CD4-positive, alpha-beta memory T cell (primary cell): Measurements from ENCODE around the gene SAPCD1. TPM values are rescaled to one million over a fixed set of nuclear protein-coding genes. Genes with fewer than 3 reads are reported as not detected.

Experiments used
- CTCF ChIA-PET: fragments of 350-600 bp; sonication (Branson Sonifier 250); formaldehyde crosslinking; loops from one replicate; lab custom pipeline; 2021; ENCODE audit warnings: inconsistent platforms; ENCODE audit not compliant: partially characterized antibody; lab: Charles Lee
- POLR2A ChIA-PET: fragments of 350-600 bp; sonication (Branson Sonifier 250); formaldehyde crosslinking; loops from one replicate; lab custom pipeline; 2021; ENCODE audit not compliant: partially characterized antibody; lab: Charles Lee
- DNase-seq, 5 donors: peaks; one replicate each; pipeline versions ENCODE4 v3.0.0 to v3.0.0-alpha.2; 2020 to 2022; ENCODE audit warnings: mixed read lengths in 1 of 5
- H3K27ac ChIP-seq: one replicate; pipeline ENCODE4 v1.7.0; 2013; ENCODE audit warnings: low read depth, low read length
- H3K27me3 ChIP-seq: 2 replicates; pipeline ENCODE4 v1.7.0; 2013; ENCODE audit warnings: mild to moderate bottlenecking, low read length, moderate library complexity; ENCODE audit not compliant: insufficient read depth
- H3K36me3 ChIP-seq: 2 replicates; pipeline ENCODE4 v1.7.0; 2013; ENCODE audit warnings: mild to moderate bottlenecking, low read length, moderate library complexity; ENCODE audit not compliant: insufficient read depth
- H3K4me1 ChIP-seq: 2 replicates; pipeline ENCODE4 v1.7.0; 2013; ENCODE audit warnings: mild to moderate bottlenecking, low read length, moderate library complexity; ENCODE audit not compliant: insufficient read depth
- H3K4me3 ChIP-seq, 2 donors: one replicate each; pipeline ENCODE4 v1.7.0; 2013; ENCODE audit warnings: low read length in 2 of 2, mild to moderate bottlenecking in 1 of 2
- H3K9me3 ChIP-seq, 2 donors: one replicate each; pipeline ENCODE4 v1.7.0; 2013; ENCODE audit warnings: low read length in 2 of 2, control low read depth in 1 of 2; ENCODE audit not compliant: control insufficient read depth in 1 of 2
- H3K27ac Mint-ChIP-seq, 7 donors: one replicate each; pipeline ENCODE4 v1.8.0; 2020 to 2021; ENCODE audit warnings: mixed read lengths in 7 of 7, mild to moderate bottlenecking in 6 of 7, inconsistent platforms in 3 of 7, moderate library complexity in 3 of 7
- H3K27me3 Mint-ChIP-seq, 2 donors: one replicate each; pipeline ENCODE4 v1.8.0; 2020 to 2021; ENCODE audit warnings: mixed read lengths in 2 of 2
- H3K36me3 Mint-ChIP-seq, 2 donors: one replicate each; pipeline ENCODE4 v1.8.0; 2020 to 2021; ENCODE audit warnings: mixed read lengths in 2 of 2, inconsistent platforms in 1 of 2, mild to moderate bottlenecking in 1 of 2
- H3K4me1 Mint-ChIP-seq, 4 donors: one replicate each; pipeline ENCODE4 v1.8.0; 2020 to 2021; ENCODE audit warnings: mixed read lengths in 4 of 4, mild to moderate bottlenecking in 1 of 4
- H3K4me3 Mint-ChIP-seq, 8 donors: one replicate each; pipeline ENCODE4 v1.8.0; 2020 to 2021; ENCODE audit warnings: mixed read lengths in 8 of 8, mild to moderate bottlenecking in 7 of 8, moderate library complexity in 6 of 8, inconsistent platforms in 3 of 8
- H3K9me3 Mint-ChIP-seq, 8 donors: one replicate each; pipeline ENCODE4 v1.8.0; 2020 to 2021; ENCODE audit warnings: mixed read lengths in 8 of 8, mild to moderate bottlenecking in 5 of 8, inconsistent platforms in 3 of 8, moderate library complexity in 1 of 8
- intact Hi-C: fragments of 100-400 bp; cut with micrococcal nuclease; formaldehyde crosslinking; loops from one replicate; pipeline ENCODE4 v1.15.1; 2023
- polyA plus RNA-seq, 2 donors: library from polyadenylated mRNA; unstranded; fragments of 300-500 nt; fragmentation: Illumina TruSeq; gene quantifications; one replicate each; pipeline ENCODE4 v1.2.3, GENCODE V29; 2021
- total RNA-seq, 2 experiments: library from RNA; stranded (reverse); gene quantifications; one replicate each; pipeline ENCODE4 v1.2.3, GENCODE V29; 2021

Gene SAPCD1
- 1 to 10 TPM; 2.7 to 3.7 TPM for total RNA-seq
- under 1 TPM in 1 of 2 donors, not detected in 1; 0.89 TPM for polyA plus RNA-seq

GRCh38 chr6:31762356-31762755, at the start of gene SAPCD1:
TSS of gene SAPCD1 (plus strand) at chr6:31762656. CDS start at chr6:31763055, 399 bp downstream.
- no peak for DNase-seq
- peak within 1 kb of the TSS in 3 of 7 donors; percentile 12 to 55 (median 32) for H3K27ac Mint-ChIP-seq
- no peak within 1 kb of the TSS for H3K27ac ChIP-seq

GRCh38 chr6:31713465-31713864, 49.0 kb upstream of the SAPCD1 start:
- H3K4me3 Mint-ChIP-seq: no peak overlapping the region
- DNase-seq: no peak
- no peak overlapping the region for H3K27ac Mint-ChIP-seq

More at GRCh38 chr6:31762356-31762755, at the start of gene SAPCD1:
- Histone ChIP-seq H3K4me1 (no peaks in the 10 kb centered on the region), H3K9me3 (no peaks in the 10 kb centered on the region), H3K4me3 (no peak within 1 kb of the TSS), H3K27me3 (no peaks in the 10 kb centered on the region), H3K36me3 (no peaks in the 10 kb centered on the region)
- intact Hi-C loops: no loop called here
- peaks cover 5 to 11% of the 10 kb centered on the region in 2 donors for H3K36me3 Mint-ChIP-seq
- ChIA-PET POLR2A (no interaction called here), CTCF (no interaction called here)
- H3K9me3 Mint-ChIP-seq: no peaks in the 10 kb centered on the region
- H3K4me3 Mint-ChIP-seq: no peak within 1 kb of the TSS
- H3K4me1 Mint-ChIP-seq: peaks cover 0 to 5% (median 3%) of the 10 kb centered on the region in 4 donors
- no peaks in the 10 kb centered on the region for H3K27me3 Mint-ChIP-seq

GRCh38 chr6:31713991-31714684, 48.3 kb upstream of the SAPCD1 start:
- intact Hi-C loops: no loop called here
- DNase-seq: no peak
- Mint-ChIP-seq H3K36me3 (no peaks in the 10 kb centered on the region), H3K27me3 (peaks cover 0 to 1% of the 10 kb centered on the region in 2 donors), H3K27ac (peak overlapping the region in 1 of 7 donors; percentile 2), H3K4me1 (peaks cover 5 to 16% (median 12%) of the 10 kb centered on the region in 4 donors), H3K9me3 (no peaks in the 10 kb centered on the region), H3K4me3 (no peak overlapping the region)
- Histone ChIP-seq H3K9me3 (no peaks in the 10 kb centered on the region), H3K36me3 (no peaks in the 10 kb centered on the region), H3K4me3 (no peak overlapping the region), H3K27ac (no peak overlapping the region), H3K27me3 (no peaks in the 10 kb centered on the region), H3K4me1 (peaks cover 11% of the 10 kb centered on the region)
- ChIA-PET POLR2A (interaction anchor here (1.4 kb wide), 1 partner anchor 13 kb away, joined by 4 read pairs; no protein-coding TSS in a partner anchor), CTCF (interaction anchor here (1.3 kb wide), 1 partner anchor 9 kb away, joined by 3 read pairs; the partner anchor contains the start of gene MPIG6B)

More at GRCh38 chr6:31713465-31713864, 49.0 kb upstream of the SAPCD1 start:
- H3K9me3 Mint-ChIP-seq: no peaks in the 10 kb centered on the region
- peaks cover 0 to 1% of the 10 kb centered on the region in 2 donors for H3K27me3 Mint-ChIP-seq
- ChIA-PET CTCF (interaction anchor here (1.3 kb wide), 1 partner anchor 10 kb away, joined by 3 read pairs; the partner anchor contains the start of gene MPIG6B), POLR2A (interaction anchor here (0.8 kb wide), 1 partner anchor 10 kb away, joined by 3 read pairs; the partner anchor contains the start of gene ABHD16A)
- H3K9me3 ChIP-seq: no peaks in the 10 kb centered on the region
- H3K4me3 ChIP-seq: no peak overlapping the region
- no peaks in the 10 kb centered on the region for H3K36me3 Mint-ChIP-seq
- no peaks in the 10 kb centered on the region for H3K27me3 ChIP-seq
- peaks cover 11% of the 10 kb centered on the region for H3K4me1 ChIP-seq
- H3K36me3 ChIP-seq: no peaks in the 10 kb centered on the region
- H3K4me1 Mint-ChIP-seq: peaks cover 5 to 16% (median 12%) of the 10 kb centered on the region in 4 donors
- intact Hi-C loops: no loop called here
- H3K27ac ChIP-seq: no peak overlapping the region

GRCh38 chr6:31715022-31715958, 47.2 kb upstream of the SAPCD1 start, which contains the start of gene LY6G6D:
TSS of gene LY6G6D (plus strand) at chr6:31715348. CDS start at chr6:31715356, 8 bp downstream.
- no peak within 1 kb of the TSS for H3K4me3 Mint-ChIP-seq
- ChIA-PET CTCF (no interaction called here), POLR2A (interaction anchor here (0.7 to 1.4 kb wide), 4 partner anchors 11 to 257 kb away, joined by 3 to 4 read pairs (median 3); partner anchors contain the start of gene C6orf47)

GRCh38 chr6:31717499-31718222, 44.8 kb upstream of the SAPCD1 start:
- no peaks in the 10 kb centered on the region for H3K27me3 ChIP-seq
- H3K27ac Mint-ChIP-seq: no peak overlapping the region
- H3K9me3 ChIP-seq: no peaks in the 10 kb centered on the region
- no peaks in the 10 kb centered on the region for H3K9me3 Mint-ChIP-seq
- no peak overlapping the region for H3K4me3 ChIP-seq
- no peaks in the 10 kb centered on the region for H3K4me1 ChIP-seq
- ChIA-PET POLR2A (no interaction called here), CTCF (no interaction called here)
- H3K27me3 Mint-ChIP-seq: peaks cover 0 to 2% of the 10 kb centered on the region in 2 donors
- H3K27ac ChIP-seq: no peak overlapping the region
- H3K36me3 ChIP-seq: no peaks in the 10 kb centered on the region
- intact Hi-C loops: no loop called here
- no peak for DNase-seq
- no peak overlapping the region for H3K4me3 Mint-ChIP-seq
- no peaks in the 10 kb centered on the region for H3K36me3 Mint-ChIP-seq
- H3K4me1 Mint-ChIP-seq: peaks cover 0 to 2% (median 0%) of the 10 kb centered on the region in 4 donors

More at GRCh38 chr6:31715022-31715958, 47.2 kb upstream of the SAPCD1 start, which contains the start of gene LY6G6D:
- H3K27me3 ChIP-seq: no peaks in the 10 kb centered on the region
- intact Hi-C loops: no loop called here
- H3K27ac Mint-ChIP-seq: no peak within 1 kb of the TSS
- H3K9me3 ChIP-seq: no peaks in the 10 kb centered on the region
- no peaks in the 10 kb centered on the region for H3K9me3 Mint-ChIP-seq
- H3K36me3 ChIP-seq: no peaks in the 10 kb centered on the region
- peaks cover 5 to 16% (median 12%) of the 10 kb centered on the region in 4 donors for H3K4me1 Mint-ChIP-seq
- H3K27ac ChIP-seq: no peak within 1 kb of the TSS
- no peaks in the 10 kb centered on the region for H3K36me3 Mint-ChIP-seq
- H3K4me3 ChIP-seq: no peak within 1 kb of the TSS
- H3K4me1 ChIP-seq: peaks cover 11% of the 10 kb centered on the region
- DNase-seq: no peak
- H3K27me3 Mint-ChIP-seq: peaks cover 0 to 1% of the 10 kb centered on the region in 2 donors

GRCh38 chr6:31718265-31718664, 44.2 kb upstream of the SAPCD1 start:
- Histone ChIP-seq H3K27me3 (no peaks in the 10 kb centered on the region), H3K4me3 (no peak overlapping the region), H3K4me1 (no peaks in the 10 kb centered on the region), H3K36me3 (no peaks in the 10 kb centered on the region), H3K27ac (no peak overlapping the region), H3K9me3 (no peaks in the 10 kb centered on the region)
- CTCF ChIA-PET: no interaction called here
- H3K27me3 Mint-ChIP-seq: peaks cover 0 to 2% of the 10 kb centered on the region in 2 donors
- no peaks in the 10 kb centered on the region for H3K36me3 Mint-ChIP-seq
- DNase-seq: no peak
- H3K27ac Mint-ChIP-seq: peak overlapping the region in 1 of 7 donors; percentile 42
- peaks cover 0 to 2% (median 1%) of the 10 kb centered on the region in 4 donors for H3K4me1 Mint-ChIP-seq
- POLR2A ChIA-PET: no interaction called here
- intact Hi-C loops: no loop called here
- H3K9me3 Mint-ChIP-seq: no peaks in the 10 kb centered on the region
- H3K4me3 Mint-ChIP-seq: no peak overlapping the region
